A204.1 (cell line): Measurements from ENCODE around the gene COL15A1.

ENCODE experiments used
- FAIRE-seq: peaks from 2 replicates; lab custom pipeline; 2012; peaks lifted over from hg19 to GRCh38; lab: Jason Lieb, UNC

The COL15A1 gene

GRCh38 chr9:98949565-98949964 lies 5.9 kb downstream of the COL15A1 start:
- FAIRE-seq, result no peak

GRCh38 chr9:98950262-98950661 lies 6.6 kb downstream of the COL15A1 start:
- FAIRE-seq, result no peak

GRCh38 chr9:98951967-98952366 lies 8.3 kb downstream of the COL15A1 start:
- FAIRE-seq, result no peak

GRCh38 chr9:98953581-98954243 lies 10.0 kb downstream of the COL15A1 start:
- no peak for FAIRE-seq

- no peak for FAIRE-seq
These were observed 10.5 kb downstream of the COL15A1 start for GRCh38 chr9:98954244-98954610.

- no peak for FAIRE-seq
These were observed 11.6 kb downstream of the COL15A1 start for GRCh38 chr9:98955259-98955658.

- FAIRE-seq, result no peak
These were observed 14.1 kb downstream of the COL15A1 start for GRCh38 chr9:98957826-98958225.

- FAIRE-seq, result no peak
These were observed 14.7 kb downstream of the COL15A1 start for GRCh38 chr9:98958271-98958984.

GRCh38 chr9:98960409-98960808 lies 16.7 kb downstream of the COL15A1 start:
- no peak for FAIRE-seq

GRCh38 chr9:98961513-98962180 lies 17.9 kb downstream of the COL15A1 start:
- FAIRE-seq, result no peak

- no peak for FAIRE-seq
These were observed 18.5 kb downstream of the COL15A1 start for GRCh38 chr9:98962181-98962560.

GRCh38 chr9:98962861-98963260 lies 19.2 kb downstream of the COL15A1 start:
- FAIRE-seq, result no peak

GRCh38 chr9:98964201-98964600 lies 20.5 kb downstream of the COL15A1 start:
- no peak for FAIRE-seq

GRCh38 chr9:98964911-98965336 lies 21.2 kb downstream of the COL15A1 start:
- FAIRE-seq, result no peak

GRCh38 chr9:98966676-98967075 lies 23.0 kb downstream of the COL15A1 start:
- FAIRE-seq, result no peak

GRCh38 chr9:98967257-98967656 lies 23.6 kb downstream of the COL15A1 start:
- no peak for FAIRE-seq

- no peak for FAIRE-seq
These were observed 24.0 kb downstream of the COL15A1 start for GRCh38 chr9:98967680-98968079.

GRCh38 chr9:98968601-98969337 lies 25.1 kb downstream of the COL15A1 start:
- no peak for FAIRE-seq

GRCh38 chr9:98970532-98971041 lies 26.9 kb downstream of the COL15A1 start:
- no peak for FAIRE-seq

- no peak for FAIRE-seq
These were observed 27.6 kb downstream of the COL15A1 start for GRCh38 chr9:98971168-98971914.

- FAIRE-seq, result no peak
These were observed 28.2 kb downstream of the COL15A1 start for GRCh38 chr9:98971915-98972223.

GRCh38 chr9:98972716-98973115 lies 29.0 kb downstream of the COL15A1 start:
- FAIRE-seq, result no peak
